Spleen (tissue), 11 donors: ENCODE measurements around the gene HOXB4. TPM values are rescaled to one million over a fixed set of nuclear protein-coding genes. Genes with fewer than 3 reads are reported as not detected.

Source experiments
- DNase-seq: peaks from one replicate; pipeline ENCODE4 v3.0.0-alpha.2; 2020
- H3K27ac ChIP-seq, 8 donors: fragments of 200-600 bp; sonication (generic) in 7 of 8; 1 replicate in 4 of 8; 2 replicates in 4 of 8; pipeline versions ENCODE4 v1.5.0 to v1.8.0; 2016 to 2021; ENCODE audit warnings: inconsistent platforms in 4 of 8, mild to moderate bottlenecking in 4 of 8, moderate library complexity in 1 of 8
- H3K27me3 ChIP-seq, 7 donors: fragments of 200-600 bp; sonication (generic) in 6 of 7; replicated peaks in 1 of 7; 1 replicate in 4 of 7; 2 replicates in 3 of 7; pipeline versions ENCODE4 v1.5.0 to v1.8.0; 2016 to 2021; ENCODE audit warnings: inconsistent platforms in 3 of 7, mild to moderate bottlenecking in 1 of 7
- H3K36me3 ChIP-seq, 6 donors: fragments of 200-600 bp; sonication (generic) in 5 of 6; 1 replicate in 4 of 6; 2 replicates in 2 of 6; pipeline versions ENCODE4 v1.5.0 to v1.8.0; 2016 to 2021; ENCODE audit warnings: inconsistent platforms in 2 of 6
- H3K4me1 ChIP-seq, 6 donors: fragments of 200-600 bp; sonication (generic) in 5 of 6; 1 replicate in 3 of 6; 2 replicates in 3 of 6; pipeline versions ENCODE4 v1.5.0 to v1.8.0; 2016 to 2021; ENCODE audit warnings: inconsistent platforms in 3 of 6
- H3K4me3 ChIP-seq, 8 donors: fragments of 200-600 bp; sonication (generic) in 7 of 8; 1 replicate in 4 of 8; 2 replicates in 4 of 8; pipeline versions ENCODE4 v1.5.0 to v1.8.0; 2016 to 2021; ENCODE audit warnings: inconsistent platforms in 4 of 8, mild to moderate bottlenecking in 4 of 8, moderate library complexity in 2 of 8
- H3K9me3 ChIP-seq, 8 donors: fragments of 200-600 bp; sonication (generic) in 7 of 8; 1 replicate in 4 of 8; 2 replicates in 4 of 8; pipeline versions ENCODE4 v1.5.0 to v1.8.0; 2016 to 2021; ENCODE audit warnings: inconsistent platforms in 4 of 8
- CTCF ChIP-seq, 11 experiments: fragments of 200-600 bp in 7 of 11; fragments of 450-650 bp in 4 of 11; sonication (generic) in 4 of 11; IDR thresholded peaks in 8 of 11; conservative IDR thresholded peaks in 3 of 11; 1 replicate in 7 of 11; 2 replicates in 4 of 11; pipeline versions ENCODE4 v1.4.0 to v1.8.0; 2016 to 2021; ENCODE audit warnings: antibody characterized with exemption in 11 of 11, inconsistent platforms in 4 of 11, mild to moderate bottlenecking in 1 of 11
- POLR2A ChIP-seq, 3 donors: fragments of 450-650 bp; IDR thresholded peaks; one replicate each; pipeline ENCODE4 v1.5.1; 2017; ENCODE audit warnings: antibody characterized with exemption in 3 of 3, mild to moderate bottlenecking in 1 of 3
- POLR2AphosphoS5 ChIP-seq, 3 donors: sonication (generic); formaldehyde crosslinking; IDR thresholded peaks; one replicate each; pipeline ENCODE4 v1.5.1; 2017; ENCODE audit warnings: antibody characterized with exemption in 3 of 3
- WGBS, 5 donors: extraction: QIAGEN DNeasy Blood & Tissue Kit in 3 of 5; methylation state at CpG; one replicate each; pipeline versions ENCODE4 v1.1.5 to v1.1.7; 2013 to 2018; 5-methylcytosine and 5-hydroxymethylcytosine counted together
- intact Hi-C: fragments of 100-400 bp; cut with DNase I; formaldehyde crosslinking; loops from one replicate; pipeline ENCODE4 v1.15.0; 2023; ENCODE audit warnings: low total_unique reads
- polyA plus RNA-seq, 3 donors: library from polyadenylated mRNA; stranded (reverse); fragments of 200-250 nt; gene quantifications; one replicate each; pipeline ENCODE4 v1.2.1, GENCODE V29; 2013
- total RNA-seq, 7 donors: library from RNA; depleted of rRNA in 3 of 7; stranded (reverse); fragments of >200 nt in 3 of 7; fragmentation: NEBNext Ultra II Directional in 4 of 7; extraction: Animal tissue kit (Norgen Biotek cat#: 25700) in 4 of 7; gene quantifications; one replicate each; pipeline versions ENCODE4 v1.1.0 to v1.2.1, GENCODE V29; 2016 to 2021
- donor health status: healthy with polysubstance abuse.
- donor health status: DM: no; HTN: no; CAD: no; lungs with moderate emphysema.
- donor health status: DM: no; HTN: no; CAD: no.
- donor health status: Bipolar disorder and iron deficiency.
- donor health status: healthy.
- donor health status: DM: no; HTN: no; CAD: no.
- donor health status: DM: yes; HTN: yes; CAD: no.

Gene HOXB4
- total and polyA plus RNA-seq, 10 donors = 1.9 to 6.4 (median 2.7) TPM

GRCh38 chr17:48569240-48569582, 8.9 kb downstream of the HOXB4 start:
- 42 to 58% (median 54%) methylated on average over 3 of the region's 3 CpGs for WGBS, 5 donors
- peak overlapping the region in 2 of 8 donors; percentile 20 to 41 for H3K4me3 ChIP-seq
- peak overlapping the region in 5 of 8 donors; percentile 62 to 89 (median 83) for H3K27ac ChIP-seq
- H3K36me3 ChIP-seq = no peaks in the 10 kb centered on the region
- H3K27me3 ChIP-seq = peaks cover 0 to 69% (median 14%) of the 10 kb centered on the region in 7 donors
- H3K9me3 ChIP-seq = no peaks in the 10 kb centered on the region
- TF ChIP-seq POLR2AphosphoS5 (IDR thresholded peaks at IDR 0.05) = no peak
- intact Hi-C loops = no loop called here
- H3K4me1 ChIP-seq = peaks cover 0 to 56% (median 10%) of the 10 kb centered on the region in 6 donors
- DNase-seq = no peak

- intact Hi-C loops = no loop called here
Observed at GRCh38 chr17:48568499-48569239, 9.5 kb downstream of the HOXB4 start.

GRCh38 chr17:48567646-48568354, 10.3 kb downstream of the HOXB4 start:
- peak overlapping the region in 6 of 8 donors; percentile 27 to 89 (median 76) for H3K27ac ChIP-seq
- no peaks in the 10 kb centered on the region for H3K9me3 ChIP-seq
- H3K4me3 ChIP-seq = no peak overlapping the region
- TF ChIP-seq POLR2AphosphoS5 (IDR thresholded peaks at IDR 0.05) = no peak
- no peak for TF ChIP-seq CTCF (IDR thresholded peaks at IDR 0.05 in 8 of 11, conservative IDR thresholded peaks at IDR 0.05 in 3 of 11)
- TF ChIP-seq POLR2A (IDR thresholded peaks at IDR 0.05) = no peak
- intact Hi-C loops = no loop called here
- H3K27me3 ChIP-seq = peaks cover 0 to 82% (median 18%) of the 10 kb centered on the region in 7 donors
- no peak for DNase-seq
- peaks cover 0 to 67% (median 10%) of the 10 kb centered on the region in 6 donors for H3K4me1 ChIP-seq
- WGBS, 5 donors = 77 to 82% (median 80%) methylated on average over 2 of the region's 2 CpGs
- H3K36me3 ChIP-seq = no peaks in the 10 kb centered on the region

More at GRCh38 chr17:48568499-48569239, 9.5 kb downstream of the HOXB4 start:
- Histone ChIP-seq H3K27ac (peak overlapping the region in 6 of 8 donors; percentile 27 to 89 (median 76)), H3K4me1 (peaks cover 0 to 60% (median 10%) of the 10 kb centered on the region in 6 donors), H3K36me3 (no peaks in the 10 kb centered on the region), H3K27me3 (peaks cover 0 to 74% (median 16%) of the 10 kb centered on the region in 7 donors), H3K4me3 (peak overlapping the region in 2 of 8 donors; percentile 20 to 41), H3K9me3 (no peaks in the 10 kb centered on the region)
- DNase-seq = no peak
- WGBS, 5 donors = 25 to 33% (median 26%) methylated on average over 33 of the region's 33 CpGs
- no peak for TF ChIP-seq CTCF (IDR thresholded peaks at IDR 0.05 in 8 of 11, conservative IDR thresholded peaks at IDR 0.05 in 3 of 11)
- no peak for TF ChIP-seq POLR2AphosphoS5 (IDR thresholded peaks at IDR 0.05)
- TF ChIP-seq POLR2A (IDR thresholded peaks at IDR 0.05) = no peak

GRCh38 chr17:48567209-48567608, 10.9 kb downstream of the HOXB4 start:
- no peak for TF ChIP-seq CTCF (IDR thresholded peaks at IDR 0.05 in 8 of 11, conservative IDR thresholded peaks at IDR 0.05 in 3 of 11)
- no peak for TF ChIP-seq POLR2AphosphoS5 (IDR thresholded peaks at IDR 0.05)
- no peak for TF ChIP-seq POLR2A (IDR thresholded peaks at IDR 0.05)
- Histone ChIP-seq H3K4me3 (no peak overlapping the region), H3K27ac (peak overlapping the region in 4 of 8 donors; percentile 68 to 89 (median 84)), H3K4me1 (peaks cover 0 to 64% (median 10%) of the 10 kb centered on the region in 6 donors), H3K36me3 (no peaks in the 10 kb centered on the region), H3K9me3 (no peaks in the 10 kb centered on the region), H3K27me3 (peaks cover 0 to 86% (median 18%) of the 10 kb centered on the region in 7 donors)
- no peak for DNase-seq
- WGBS, 5 donors = 70 to 87% (median 81%) methylated on average over 5 to 6 of the region's 6 CpGs
- intact Hi-C loops = no loop called here
